GM23338 (cell line): Measurements from ENCODE around the gene LDHD. TPM values are rescaled to one million over a fixed set of nuclear protein-coding genes. Genes with fewer than 3 reads are reported as not detected.

Experiments used
- ATAC-seq: fragments of 200-7000 bp; cut with Tn5 transposase; 3 replicates; pipeline ENCODE4 v1.9.1; 2020
- DNase-seq: peaks from one replicate; pipeline ENCODE4 v3.0.0-alpha.2; 2015; ENCODE audit warnings: low spot score
- H2AFZ ChIP-seq: fragments of 200-600 bp; sonication (generic); 2 replicates; pipeline ENCODE4 v1.8.0; 2016; ENCODE audit warnings: antibody characterized with exemption, mild to moderate bottlenecking, moderate library complexity
- H3F3A ChIP-seq: fragments of 200-600 bp; sonication (generic); replicated peaks from 2 replicates; pipeline ENCODE4 v1.8.0; 2017; ENCODE audit warnings: antibody characterized with exemption, mixed run types, low read depth
- H3K27ac ChIP-seq: fragments of 200-600 bp; sonication (generic); 2 replicates; pipeline ENCODE4 v1.6.1; 2016; ENCODE audit warnings: low read depth
- H3K27me3 ChIP-seq: fragments of 200-600 bp; sonication (generic); 2 replicates; pipeline ENCODE4 v1.8.0; 2016; ENCODE audit warnings: mild to moderate bottlenecking, mixed run types, moderate library complexity; ENCODE audit not compliant: insufficient read depth
- H3K36me3 ChIP-seq: fragments of 200-600 bp; sonication (generic); 2 replicates; pipeline ENCODE4 v1.8.0; 2016; ENCODE audit warnings: mild to moderate bottlenecking; ENCODE audit not compliant: insufficient read depth
- H3K4me1 ChIP-seq: fragments of 200-600 bp; sonication (generic); 2 replicates; pipeline ENCODE4 v1.8.0; 2016; ENCODE audit warnings: mild to moderate bottlenecking, moderate library complexity; ENCODE audit not compliant: insufficient read depth
- H3K4me2 ChIP-seq: fragments of 200-600 bp; sonication (generic); 2 replicates; pipeline ENCODE4 v1.7.1; 2017; ENCODE audit warnings: mixed run types
- H3K4me3 ChIP-seq: fragments of 200-600 bp; sonication (generic); 2 replicates; pipeline ENCODE4 v1.6.1; 2016; ENCODE audit warnings: mixed run types
- H3K79me2 ChIP-seq: fragments of 200-600 bp; sonication (generic); replicated peaks from 2 replicates; pipeline ENCODE4 v1.8.0; 2017; ENCODE audit warnings: mild to moderate bottlenecking; ENCODE audit not compliant: insufficient read depth
- H3K9me2 ChIP-seq: fragments of 200-600 bp; sonication (generic); 2 replicates; pipeline ENCODE4 v1.8.0; 2017; ENCODE audit not compliant: insufficient read depth
- H4K20me1 ChIP-seq: fragments of 200-600 bp; sonication (generic); replicated peaks from 2 replicates; pipeline ENCODE4 v1.8.0; 2017; ENCODE audit warnings: mild to moderate bottlenecking; ENCODE audit not compliant: insufficient read depth
- H3K27ac Mint-ChIP-seq: 2 replicates; pipeline ENCODE4 v1.8.0; 2020; ENCODE audit warnings: inconsistent platforms, mild to moderate bottlenecking, moderate library complexity, mixed read lengths
- H3K27me3 Mint-ChIP-seq: 3 replicates; pipeline ENCODE4 v1.8.0; 2022; ENCODE audit warnings: low read depth, mild to moderate bottlenecking, moderate library complexity, mixed read lengths, inconsistent platforms; ENCODE audit not compliant: insufficient read depth, poor library complexity
- H3K36me3 Mint-ChIP-seq: 3 replicates; pipeline ENCODE4 v1.8.0; 2021; ENCODE audit warnings: low read depth, mild to moderate bottlenecking, inconsistent platforms, moderate library complexity, mixed read lengths
- H3K4me1 Mint-ChIP-seq: 3 replicates; pipeline ENCODE4 v1.8.0; 2020; ENCODE audit warnings: mild to moderate bottlenecking, inconsistent platforms, mixed read lengths
- H3K4me3 Mint-ChIP-seq: 3 replicates; pipeline ENCODE4 v1.8.0; 2021; ENCODE audit warnings: moderate library complexity, mild to moderate bottlenecking, inconsistent platforms, mixed read lengths
- H3K9me3 Mint-ChIP-seq: 3 replicates; pipeline ENCODE4 v1.8.0; 2020; ENCODE audit warnings: moderate library complexity, mild to moderate bottlenecking, inconsistent platforms, mixed read lengths
- CREB1 ChIP-seq: fragments of 250-450 bp; sonication (Bioruptor Pico); IDR thresholded peaks from 2 replicates; pipeline ENCODE4 v1.5.0; 2020; ENCODE audit warnings: low read depth, mild to moderate bottlenecking, moderate library complexity
- CTCF ChIP-seq, 2 experiments: fragments of 200-600 bp in 1 of 2; sonication (generic) in 1 of 2; conservative IDR thresholded peaks; 2 replicates each; pipeline versions ENCODE4 v1.5.1 to v1.6.1; 2016 to 2017; ENCODE audit warnings: antibody characterized with exemption in 2 of 2, low read depth in 2 of 2, mild to moderate bottlenecking in 2 of 2, moderate library complexity in 1 of 2
- EZH2 ChIP-seq: fragments of 200-600 bp; sonication (generic); IDR thresholded peaks from one replicate; pipeline ENCODE4 v1.8.0; 2017; ENCODE audit warnings: antibody characterized with exemption, mild to moderate bottlenecking, low read depth; ENCODE audit not compliant: unreplicated experiment
- EZH2phosphoT487 ChIP-seq: fragments of 200-600 bp; sonication (generic); IDR thresholded peaks from one replicate; pipeline ENCODE4 v1.8.1; 2018; ENCODE audit warnings: antibody characterized with exemption; ENCODE audit not compliant: unreplicated experiment
- JUNB ChIP-seq: IDR thresholded peaks from one replicate; pipeline ENCODE4 v1.6.1; 2016; ENCODE audit warnings: antibody characterized with exemption; ENCODE audit not compliant: unreplicated experiment
- NANOG ChIP-seq: IDR thresholded peaks from 2 replicates; pipeline ENCODE4 v1.6.1; 2016; ENCODE audit warnings: antibody characterized with exemption, borderline replicate concordance
- POLR2AphosphoS5 ChIP-seq: IDR thresholded peaks from 2 replicates; pipeline ENCODE4 v1.6.1; 2016; ENCODE audit warnings: antibody characterized with exemption, low read depth
- STAT1 ChIP-seq: IDR thresholded peaks from one replicate; pipeline ENCODE4 v1.6.1; 2016; ENCODE audit warnings: antibody characterized with exemption; ENCODE audit not compliant: unreplicated experiment
- ZNF114 ChIP-seq: fragments of 250-450 bp; sonication (Bioruptor Pico); IDR thresholded peaks from 2 replicates; pipeline ENCODE4 v1.5.0; 2020; ENCODE audit warnings: mild to moderate bottlenecking, moderate library complexity
- ZNF462 ChIP-seq: fragments of 250-450 bp; sonication (Bioruptor Pico); IDR thresholded peaks from 2 replicates; pipeline ENCODE4 v1.5.0; 2020; ENCODE audit warnings: mild to moderate bottlenecking, moderate library complexity
- polyA plus RNA-seq: library from polyadenylated mRNA; unstranded; fragments of >200 nt; fragmentation: Nextera tagmentation; extraction: Ambion mirVana; gene quantifications from 2 replicates; pipeline ENCODE4 v1.2.1, GENCODE V29; 2016
- total RNA-seq: library from RNA; depleted of rRNA; stranded (reverse); fragments of >200 nt; shearing (Covaris generic); gene quantifications from 2 replicates; pipeline ENCODE4 v1.2.3, GENCODE V29; 2014
- TF ChIP-seq, protein P1 (sequence below): IDR thresholded peaks from 2 replicates; pipeline ENCODE4 v1.6.1; 2016; ENCODE audit warnings: antibody characterized with exemption

The LDHD gene
- total and polyA plus RNA-seq, 2 experiments from 2014 or later = 5.0 to 7.7 TPM

DNA sequence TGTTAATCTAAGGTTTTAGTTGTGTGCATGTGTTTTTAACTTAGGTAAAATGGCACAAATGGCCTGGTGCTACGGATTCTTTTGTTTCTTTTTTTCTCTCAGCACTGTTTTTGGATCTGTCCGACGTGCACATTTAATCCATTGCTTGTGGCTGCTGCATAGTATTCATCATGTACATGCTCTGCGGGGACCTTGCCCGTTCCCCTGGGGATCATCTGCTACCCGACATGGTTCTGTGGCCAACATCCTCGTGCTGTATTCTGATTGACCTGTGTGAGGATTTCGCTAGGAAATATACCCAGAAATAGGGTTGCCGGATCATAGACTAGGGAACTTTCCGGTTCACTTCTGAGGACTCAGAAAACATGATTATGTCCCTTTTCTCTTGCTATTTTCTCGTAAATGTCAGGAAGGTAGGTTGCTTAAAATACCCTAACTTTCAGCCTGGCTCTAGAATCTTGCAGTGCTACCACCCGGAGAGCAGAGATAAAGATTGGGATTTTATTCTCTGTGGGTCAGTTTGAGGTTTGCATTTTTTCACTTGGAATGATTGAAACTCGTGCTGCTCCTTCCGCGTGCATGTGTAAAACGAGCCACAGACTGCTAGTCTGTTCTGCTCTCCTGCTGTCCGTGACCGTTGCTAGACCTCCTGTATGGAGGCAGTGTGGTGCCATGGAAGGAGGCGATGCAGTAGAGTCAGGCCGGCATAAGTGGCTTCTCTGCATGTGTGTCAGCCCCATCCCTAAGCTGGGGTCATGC, 42.9 kb downstream of the LDHD start:
- peak; percentile 34 for ATAC-seq
- peaks cover 2% of the 10 kb centered on the region for H3K27me3 Mint-ChIP-seq

More for the DNA sequence above, 42.9 kb downstream of the LDHD start:
- no peak overlapping the region for H3K27ac Mint-ChIP-seq
- no peaks in the 10 kb centered on the region for H3F3A ChIP-seq
- H2AFZ ChIP-seq = no peak overlapping the region
- no peaks in the 10 kb centered on the region for H3K27me3 ChIP-seq
- peak overlapping the region; percentile 45 for H3K4me2 ChIP-seq
- H3K36me3 Mint-ChIP-seq = peaks cover 9% of the 10 kb centered on the region
- peaks cover 20% of the 10 kb centered on the region for H3K4me1 ChIP-seq
- no peak for TF ChIP-seq ZNF114 (CRISPR knock-in tag)
- no peak for TF ChIP-seq EZH2phosphoT487
- no peak for TF ChIP-seq NANOG
- no peak for TF ChIP-seq STAT1
- TF ChIP-seq, protein P1, sequence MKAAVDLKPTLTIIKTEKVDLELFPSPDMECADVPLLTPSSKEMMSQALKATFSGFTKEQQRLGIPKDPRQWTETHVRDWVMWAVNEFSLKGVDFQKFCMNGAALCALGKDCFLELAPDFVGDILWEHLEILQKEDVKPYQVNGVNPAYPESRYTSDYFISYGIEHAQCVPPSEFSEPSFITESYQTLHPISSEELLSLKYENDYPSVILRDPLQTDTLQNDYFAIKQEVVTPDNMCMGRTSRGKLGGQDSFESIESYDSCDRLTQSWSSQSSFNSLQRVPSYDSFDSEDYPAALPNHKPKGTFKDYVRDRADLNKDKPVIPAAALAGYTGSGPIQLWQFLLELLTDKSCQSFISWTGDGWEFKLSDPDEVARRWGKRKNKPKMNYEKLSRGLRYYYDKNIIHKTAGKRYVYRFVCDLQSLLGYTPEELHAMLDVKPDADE = no peak
- no peak for TF ChIP-seq EZH2
- no peak for TF ChIP-seq ZNF462 (CRISPR knock-in tag)
- no peak for TF ChIP-seq JUNB
- TF ChIP-seq CTCF (conservative IDR thresholded peaks at IDR 0.05; ENCODE audit: low read depth in 2 of 2) = no peak
- TF ChIP-seq POLR2AphosphoS5 = no peak
- no peak for TF ChIP-seq CREB1
- 0 out of 2 replicates have a peak, but pooled peaks cover 4% of the 10 kb centered on the region for H3K9me2 ChIP-seq
- H3K27ac ChIP-seq = 0 out of 2 replicates have a peak overlapping the region, but pooled peaks have one; percentile 59
- peaks cover 88% of the 10 kb centered on the region for H3K79me2 ChIP-seq
- H3K4me3 ChIP-seq = no peak overlapping the region
- no peak overlapping the region; the same call in 2 of the 3 replicates for H3K4me3 Mint-ChIP-seq
- no peak for DNase-seq
- no peaks in the 10 kb centered on the region; the same call in 2 of the 3 replicates for H3K9me3 Mint-ChIP-seq
- H3K36me3 ChIP-seq = no peaks in the 10 kb centered on the region
- peaks cover 37% of the 10 kb centered on the region for H3K4me1 Mint-ChIP-seq
- peaks cover 40% of the 10 kb centered on the region for H4K20me1 ChIP-seq
